NB4 (cell line): ENCODE results near the gene HMCES.

ENCODE experiments used
- DNase-seq: peaks from one replicate; pipeline ENCODE4 v3.0.0; 2010; ENCODE audit warnings: low read depth
- H3K4me3 ChIP-seq: one replicate; pipeline ENCODE4 v1.5.1; 2011; ENCODE audit warnings: mild to moderate bottlenecking, low read depth, low read length, moderate library complexity
- MYC ChIP-seq: IDR thresholded peaks from 2 replicates; pipeline ENCODE4 v1.6.1; 2011; ENCODE audit warnings: low read depth, low read length
- POLR2A ChIP-seq: IDR thresholded peaks from 2 replicates; pipeline ENCODE4 v1.6.1; 2011; ENCODE audit warnings: mild to moderate bottlenecking; ENCODE audit not compliant: insufficient read length; ENCODE audit errors: extremely low read depth
- TF ChIP-seq, protein P1 (sequence below): IDR thresholded peaks from one replicate; pipeline ENCODE4 v1.5.1; 2012; ENCODE audit warnings: low read depth, low read length
- TF ChIP-seq, protein P2 (sequence below): IDR thresholded peaks from 2 replicates; pipeline ENCODE4 v1.6.1; 2011; ENCODE audit warnings: low read depth, low read length

HMCES gene

DNA sequence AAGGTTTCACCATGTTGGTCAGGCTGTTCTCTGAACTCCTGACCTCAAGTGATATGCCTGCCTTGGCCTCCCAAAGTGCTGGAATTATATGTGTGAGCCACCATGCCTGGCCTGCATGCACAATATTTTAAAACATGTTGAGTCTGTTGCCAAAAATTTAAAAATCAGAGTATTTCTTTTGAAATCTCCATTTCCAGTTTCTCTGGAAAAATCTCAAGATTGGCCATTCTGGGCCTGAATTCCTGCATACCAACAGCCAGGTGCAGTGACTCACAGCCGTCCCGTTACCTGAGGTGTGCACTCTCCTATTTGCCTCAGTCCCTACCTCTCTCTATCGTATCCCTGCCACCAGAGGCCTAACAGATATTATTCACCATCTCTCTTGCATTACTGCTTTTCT lies 44.2 kb upstream of the HMCES start:
- no peak for DNase-seq
- TF ChIP-seq MYC (no peak), POLR2A (no peak)
- H3K4me3 ChIP-seq = no peak overlapping the region

DNA sequence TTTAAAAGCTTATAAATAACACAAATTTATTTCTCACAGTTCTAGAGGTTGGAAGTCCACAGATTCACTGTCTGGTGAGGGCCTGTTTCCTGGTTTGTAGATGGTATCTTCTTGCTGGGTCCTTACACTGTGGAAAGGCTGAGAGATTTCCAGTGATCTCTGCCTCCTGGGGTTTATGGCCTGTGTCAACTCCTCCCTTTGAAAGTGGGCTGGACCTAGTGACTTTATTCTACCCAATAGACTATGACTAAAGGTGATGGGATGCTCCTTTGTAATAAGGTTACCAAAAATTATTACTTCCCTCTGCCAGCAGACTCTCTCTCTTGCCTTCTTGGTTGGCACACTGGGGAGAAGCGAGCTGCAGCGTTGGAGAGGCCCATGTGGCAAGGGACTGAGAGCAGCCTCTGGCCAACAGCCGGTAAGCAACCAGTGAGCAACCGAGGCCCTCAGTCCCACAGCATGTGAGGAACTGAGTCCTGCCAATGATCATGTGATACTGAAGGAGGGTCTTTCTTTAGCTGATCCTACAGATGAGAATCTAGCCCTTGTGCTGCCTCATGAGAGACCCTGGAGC lies 43.2 kb upstream of the HMCES start:
- H3K4me3 ChIP-seq = no peak overlapping the region
- no peak for DNase-seq
- no peak for TF ChIP-seq POLR2A
- TF ChIP-seq MYC = no peak
- TF ChIP-seq, protein P1, sequence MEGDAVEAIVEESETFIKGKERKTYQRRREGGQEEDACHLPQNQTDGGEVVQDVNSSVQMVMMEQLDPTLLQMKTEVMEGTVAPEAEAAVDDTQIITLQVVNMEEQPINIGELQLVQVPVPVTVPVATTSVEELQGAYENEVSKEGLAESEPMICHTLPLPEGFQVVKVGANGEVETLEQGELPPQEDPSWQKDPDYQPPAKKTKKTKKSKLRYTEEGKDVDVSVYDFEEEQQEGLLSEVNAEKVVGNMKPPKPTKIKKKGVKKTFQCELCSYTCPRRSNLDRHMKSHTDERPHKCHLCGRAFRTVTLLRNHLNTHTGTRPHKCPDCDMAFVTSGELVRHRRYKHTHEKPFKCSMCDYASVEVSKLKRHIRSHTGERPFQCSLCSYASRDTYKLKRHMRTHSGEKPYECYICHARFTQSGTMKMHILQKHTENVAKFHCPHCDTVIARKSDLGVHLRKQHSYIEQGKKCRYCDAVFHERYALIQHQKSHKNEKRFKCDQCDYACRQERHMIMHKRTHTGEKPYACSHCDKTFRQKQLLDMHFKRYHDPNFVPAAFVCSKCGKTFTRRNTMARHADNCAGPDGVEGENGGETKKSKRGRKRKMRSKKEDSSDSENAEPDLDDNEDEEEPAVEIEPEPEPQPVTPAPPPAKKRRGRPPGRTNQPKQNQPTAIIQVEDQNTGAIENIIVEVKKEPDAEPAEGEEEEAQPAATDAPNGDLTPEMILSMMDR = no peak
- TF ChIP-seq, protein P2, sequence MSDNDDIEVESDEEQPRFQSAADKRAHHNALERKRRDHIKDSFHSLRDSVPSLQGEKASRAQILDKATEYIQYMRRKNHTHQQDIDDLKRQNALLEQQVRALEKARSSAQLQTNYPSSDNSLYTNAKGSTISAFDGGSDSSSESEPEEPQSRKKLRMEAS = no peak

DNA sequence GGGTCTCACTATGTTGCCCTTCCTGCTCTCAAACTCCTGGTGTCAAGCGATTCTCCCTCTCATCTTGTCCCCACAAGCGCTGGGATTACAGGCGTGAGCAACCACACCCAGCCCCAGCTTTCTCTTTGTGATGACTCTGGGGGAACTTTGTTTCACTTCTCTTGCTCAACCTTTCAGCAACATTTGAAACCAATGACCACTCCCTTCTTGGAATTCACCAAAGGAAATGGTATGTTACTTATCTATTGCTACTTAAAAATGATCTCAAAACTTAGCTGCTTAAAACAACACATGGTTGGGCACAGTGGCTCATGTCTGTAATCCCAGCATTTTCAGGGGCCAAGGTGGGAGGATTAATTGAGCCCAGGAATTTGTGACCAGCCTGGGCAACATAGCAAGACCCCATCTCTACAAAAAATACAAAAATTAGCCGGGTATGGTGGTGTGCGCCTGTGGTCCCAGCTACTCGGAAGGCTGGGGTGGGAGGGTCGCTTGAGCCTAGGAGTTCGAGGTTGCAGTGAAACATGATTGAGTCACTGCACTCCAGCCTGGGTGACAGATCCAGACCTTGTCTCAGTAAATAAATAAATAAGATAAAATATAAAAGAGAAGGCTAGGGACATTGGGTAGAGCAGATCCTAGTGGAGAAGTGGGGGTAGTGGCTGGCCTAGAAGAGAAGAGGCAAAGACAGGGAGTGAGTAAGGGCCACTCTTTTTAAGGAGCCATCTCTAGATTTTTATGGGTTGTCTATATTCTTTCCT lies 39.5 kb upstream of the HMCES start:
- no peak for DNase-seq
- no peak overlapping the region for H3K4me3 ChIP-seq
- TF ChIP-seq POLR2A = no peak
- no peak for TF ChIP-seq MYC
- TF ChIP-seq, protein P2 = no peak
- TF ChIP-seq, protein P1 = no peak

DNA sequence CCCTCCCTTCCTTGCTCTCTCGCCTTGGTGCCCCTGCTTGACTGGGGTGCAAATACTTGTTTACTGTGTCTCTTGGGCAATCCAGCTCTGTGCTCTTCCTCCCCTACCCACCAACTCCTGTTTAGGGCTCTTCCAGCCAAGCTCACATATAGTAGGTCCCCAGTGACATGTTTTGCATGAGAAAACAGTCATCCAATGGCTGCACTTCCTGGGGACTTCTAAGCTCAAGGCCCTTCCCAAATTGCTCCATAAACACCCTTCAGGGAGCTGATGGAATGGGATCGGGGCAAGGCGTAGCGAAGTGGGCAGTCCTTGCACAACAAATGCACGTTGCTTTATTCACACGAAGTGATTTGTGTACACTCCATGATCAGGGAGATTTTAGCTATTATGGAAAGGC lies 38.7 kb upstream of the HMCES start:
- TF ChIP-seq, protein P1 = no peak
- TF ChIP-seq MYC = no peak
- no peak for TF ChIP-seq POLR2A
- TF ChIP-seq, protein P2 = no peak
- no peak for DNase-seq
- no peak overlapping the region for H3K4me3 ChIP-seq

DNA sequence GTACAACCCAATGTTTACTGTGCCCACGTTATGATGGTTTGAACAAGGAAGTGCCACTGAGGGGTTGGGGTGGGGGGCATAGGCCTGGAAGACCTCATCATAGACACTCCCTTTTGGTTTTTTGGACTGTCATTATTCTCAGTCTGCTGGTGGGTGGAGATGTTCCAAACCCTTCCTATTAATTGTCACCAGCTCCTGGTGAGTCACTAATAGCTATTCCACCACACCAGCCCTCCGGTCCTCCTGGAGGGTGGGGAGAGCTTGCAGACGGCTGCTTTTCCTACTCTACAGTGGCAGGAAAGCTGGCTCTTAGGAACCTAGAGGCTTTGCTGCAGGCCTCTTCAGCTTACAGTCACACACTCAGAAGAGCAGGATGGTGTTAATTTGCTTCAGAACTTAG lies 38.2 kb upstream of the HMCES start:
- H3K4me3 ChIP-seq = no peak overlapping the region
- TF ChIP-seq MYC (no peak), POLR2A (no peak)
- TF ChIP-seq, protein P2 = no peak
- TF ChIP-seq, protein P1 = no peak
- DNase-seq = no peak

DNA sequence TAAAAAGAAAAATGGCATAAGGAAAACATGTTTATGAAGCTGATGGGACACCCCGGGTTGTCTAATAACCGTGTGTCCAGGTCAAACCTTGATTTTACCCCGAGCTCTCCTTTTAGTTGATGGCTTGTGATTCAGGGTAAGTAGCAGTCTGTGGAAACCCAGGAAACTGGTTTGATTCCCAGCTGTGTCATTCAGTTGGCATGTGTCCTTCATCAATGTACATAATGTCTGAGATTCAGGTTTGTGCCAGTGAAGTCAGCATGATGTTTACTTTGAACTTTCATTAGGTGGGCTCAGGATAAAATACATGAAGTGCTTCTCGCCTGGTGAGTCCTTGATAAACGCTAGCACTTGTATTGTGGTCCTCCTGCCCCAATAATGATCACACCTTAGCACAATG lies 33.5 kb upstream of the HMCES start:
- no peak overlapping the region for H3K4me3 ChIP-seq
- TF ChIP-seq POLR2A = no peak
- TF ChIP-seq, protein P1 = no peak
- no peak for DNase-seq
